NT2/D1 (cell line): ENCODE results near the gene PHTF2.

ENCODE experiments used
- SUZ12 ChIP-seq: IDR thresholded peaks from 2 replicates; pipeline ENCODE4 v1.6.1; 2011; ENCODE audit not compliant: insufficient read length, insufficient read depth; ENCODE audit errors: extremely low read depth
- ZNF274 ChIP-seq: IDR thresholded peaks from 2 replicates; pipeline ENCODE4 v1.6.1; 2011; ENCODE audit warnings: mild to moderate bottlenecking, low read depth, low read length

DNA sequence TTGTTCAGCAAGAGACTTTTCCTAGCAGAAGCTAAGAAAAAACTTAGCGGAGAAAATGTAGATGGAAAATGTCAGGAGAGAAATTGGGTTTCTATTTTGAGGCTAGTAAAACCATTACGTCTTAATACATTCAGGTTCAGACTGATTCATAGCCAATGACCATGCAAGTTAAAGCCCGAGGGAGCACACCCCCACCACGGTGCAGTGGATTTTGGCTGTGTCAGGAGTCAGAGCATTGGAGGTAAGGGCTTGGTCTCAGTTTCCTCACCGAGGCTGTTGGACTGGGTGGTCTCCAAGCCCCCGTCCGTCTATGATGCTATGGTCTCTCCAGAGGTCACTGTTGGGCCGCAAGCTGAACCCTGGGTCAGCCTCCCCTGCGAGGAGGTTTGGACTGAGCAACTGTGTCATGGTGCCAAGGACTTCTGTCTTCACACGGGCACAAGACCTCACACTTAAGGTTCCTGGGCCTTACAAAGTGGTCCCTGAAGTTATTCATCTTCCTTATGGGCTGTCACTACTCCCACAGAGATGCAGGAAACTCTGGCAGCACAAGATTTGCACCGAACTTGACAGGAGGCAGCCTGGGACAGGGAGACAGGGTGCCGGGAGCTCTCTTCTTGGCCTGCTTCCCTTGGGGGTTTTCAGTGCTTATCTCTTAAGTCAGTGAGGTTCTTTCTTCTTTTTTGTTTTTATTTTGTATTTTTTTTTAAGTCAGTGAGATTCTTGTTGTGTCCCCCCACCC is 186.8 kb downstream of the PHTF2 start:
- no peak for TF ChIP-seq SUZ12
- no peak for TF ChIP-seq ZNF274
